Panc1 (cell line): ENCODE results near the gene PTPRK. TPM values are rescaled to one million over a fixed set of nuclear protein-coding genes. Genes with fewer than 3 reads are reported as not detected.

Source experiments
- ATAC-seq: fragments of 200-7000 bp; cut with Tn5 transposase; 2 replicates; pipeline ENCODE4 v1.9.1; 2020; ENCODE audit warnings: mild to moderate bottlenecking, moderate library complexity
- BruUV-seq: library from RNA; stranded (reverse); fragments of 400-500 nt; replicated peaks from 2 replicates; lab custom pipeline; 2021; lab: Mats Ljungman, UMichigan
- CTCF ChIA-PET: fragments of 300-600 bp; sonication (Branson Sonifier 250); formaldehyde crosslinking; loops from one replicate; lab custom pipeline; 2022; ENCODE audit warnings: antibody characterized with exemption; lab: Charles Lee
- POLR2A ChIA-PET: fragments of 300-600 bp; sonication (Branson Sonifier 250); formaldehyde crosslinking; loops from one replicate; lab custom pipeline; 2022; ENCODE audit warnings: antibody characterized with exemption; lab: Charles Lee
- DNase-seq: peaks from one replicate; pipeline ENCODE4 v3.0.0-alpha.2; 2010; ENCODE audit warnings: low read depth, low spot score
- H3K27ac ChIP-seq: 2 replicates; pipeline ENCODE4 v1.5.1; 2011; ENCODE audit warnings: mild to moderate bottlenecking, low read length, inconsistent platforms
- H3K27me3 ChIP-seq: fragments of 200-500 bp; sonication (Bioruptor generic); 2 replicates; pipeline ENCODE4 v1.6.0; 2014; ENCODE audit warnings: low read length, inconsistent platforms; ENCODE audit not compliant: control insufficient read depth, insufficient read depth
- H3K36me3 ChIP-seq: fragments of 200-500 bp; sonication (Bioruptor generic); 2 replicates; pipeline ENCODE4 v1.5.1; 2014; ENCODE audit warnings: inconsistent platforms, mild to moderate bottlenecking, low read length, moderate library complexity; ENCODE audit not compliant: control insufficient read depth, insufficient read depth
- H3K4me1 ChIP-seq: 2 replicates; pipeline ENCODE4 v1.5.1; 2011; ENCODE audit warnings: inconsistent platforms, mild to moderate bottlenecking, low read length, moderate library complexity; ENCODE audit not compliant: control insufficient read depth, insufficient read depth
- H3K4me3 ChIP-seq, 2 experiments: 2 replicates each; pipeline ENCODE4 v1.5.1; 2011 to 2012; ENCODE audit warnings: low read depth in 2 of 2, low read length in 2 of 2, mild to moderate bottlenecking in 2 of 2, inconsistent platforms in 1 of 2, moderate library complexity in 1 of 2
- H3K9me3 ChIP-seq: fragments of 200-500 bp; sonication (Bioruptor generic); 2 replicates; pipeline ENCODE4 v1.5.1; 2014; ENCODE audit warnings: low read depth, mild to moderate bottlenecking, inconsistent platforms, low read length, moderate library complexity; ENCODE audit not compliant: control insufficient read depth, insufficient read depth
- POLR2AphosphoS5 ChIP-seq: IDR thresholded peaks from 2 replicates; pipeline ENCODE4 v1.6.1; 2012; ENCODE audit warnings: mild to moderate bottlenecking, low read depth, low read length, moderate library complexity
- SIN3A ChIP-seq: IDR thresholded peaks from 2 replicates; pipeline ENCODE4 v1.6.1; 2012; ENCODE audit warnings: low read depth, mild to moderate bottlenecking, low read length, moderate library complexity, borderline replicate concordance; ENCODE audit not compliant: insufficient read depth
- TCF7L2 ChIP-seq: IDR thresholded peaks from 2 replicates; pipeline ENCODE4 v1.6.1; 2011; ENCODE audit warnings: mild to moderate bottlenecking, low read depth, low read length, inconsistent platforms
- in situ Hi-C: cut with HindIII; loops from 2 replicates; pipeline ENCODE4 v1.10.0; 2016; ENCODE audit warnings: low sequenced_read_pairs, low pct_unique_long_range_greater_than_20kb
- intact Hi-C: fragments of 100-400 bp; cut with micrococcal nuclease; formaldehyde crosslinking; loops from one replicate; pipeline ENCODE4 v1.10.0; 2022; ENCODE audit not compliant: unreplicated experiment
- total RNA-seq: library from RNA; stranded (reverse); gene quantifications from one replicate; pipeline ENCODE4 v1.2.1, GENCODE V29; 2021; ENCODE audit not compliant: unreplicated experiment
- TF ChIP-seq, protein P1 (sequence below): fragments of 450-650 bp; IDR thresholded peaks from 2 replicates; pipeline ENCODE4 v1.5.1; 2017; ENCODE audit warnings: mild to moderate bottlenecking
- TF ChIP-seq, protein P2 (sequence below), 2 experiments: IDR thresholded peaks; 2 replicates each; pipeline ENCODE4 v1.6.1; 2011 to 2012; ENCODE audit warnings: low read depth in 2 of 2, control low read depth in 1 of 2, low read length in 1 of 2, mild to moderate bottlenecking in 1 of 2, moderate library complexity in 1 of 2; ENCODE audit not compliant: insufficient read depth in 1 of 2

PTPRK gene
- total RNA-seq, 1 experiment from 2014 or later = 61.8 TPM

DNA sequence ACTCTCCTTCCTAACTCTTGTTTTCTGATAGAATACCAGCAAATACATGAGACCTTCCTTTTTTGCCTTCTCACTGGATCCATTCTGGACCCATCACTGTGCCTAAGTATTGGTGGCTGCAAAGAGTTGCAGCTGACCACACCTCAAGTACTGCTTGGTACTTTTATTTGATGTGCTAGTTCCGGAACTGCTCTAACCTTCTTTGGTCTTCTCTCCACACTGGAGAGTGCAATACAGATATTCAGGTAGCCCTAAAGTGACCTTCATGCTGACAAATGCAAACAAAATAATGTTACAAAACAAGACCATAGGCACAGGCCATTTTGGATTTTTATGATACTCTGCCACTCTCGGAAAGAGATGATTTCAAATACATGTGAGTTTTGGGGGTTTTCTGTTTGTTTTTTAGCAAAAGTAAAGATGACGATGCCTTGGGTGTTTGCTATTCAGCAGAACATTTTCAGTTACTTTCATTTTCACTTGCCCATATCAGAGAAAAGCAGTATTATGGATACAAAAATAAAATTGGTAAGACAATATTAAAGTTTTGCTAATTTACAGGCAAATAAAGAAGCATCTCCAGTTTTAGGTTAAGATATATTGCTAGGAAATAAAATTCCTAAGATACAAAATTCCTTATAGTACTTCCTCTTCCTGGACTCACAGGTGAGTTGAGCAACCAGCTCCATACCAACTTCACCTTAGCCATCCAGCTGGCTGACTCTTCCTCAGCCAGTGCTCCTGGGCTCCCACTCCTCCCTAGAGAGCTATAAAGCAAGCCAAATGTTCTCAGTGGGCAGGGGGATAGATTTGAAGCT lies 42.0 kb downstream of the PTPRK start:
- H3K27me3 ChIP-seq = no peaks in the 10 kb centered on the region
- in situ Hi-C loops = no loop called here
- ATAC-seq (no peak), DNase-seq (no peak)
- POLR2A ChIA-PET = no interaction called here
- no TSS peak for BruUV-seq
- TF ChIP-seq, protein P1, sequence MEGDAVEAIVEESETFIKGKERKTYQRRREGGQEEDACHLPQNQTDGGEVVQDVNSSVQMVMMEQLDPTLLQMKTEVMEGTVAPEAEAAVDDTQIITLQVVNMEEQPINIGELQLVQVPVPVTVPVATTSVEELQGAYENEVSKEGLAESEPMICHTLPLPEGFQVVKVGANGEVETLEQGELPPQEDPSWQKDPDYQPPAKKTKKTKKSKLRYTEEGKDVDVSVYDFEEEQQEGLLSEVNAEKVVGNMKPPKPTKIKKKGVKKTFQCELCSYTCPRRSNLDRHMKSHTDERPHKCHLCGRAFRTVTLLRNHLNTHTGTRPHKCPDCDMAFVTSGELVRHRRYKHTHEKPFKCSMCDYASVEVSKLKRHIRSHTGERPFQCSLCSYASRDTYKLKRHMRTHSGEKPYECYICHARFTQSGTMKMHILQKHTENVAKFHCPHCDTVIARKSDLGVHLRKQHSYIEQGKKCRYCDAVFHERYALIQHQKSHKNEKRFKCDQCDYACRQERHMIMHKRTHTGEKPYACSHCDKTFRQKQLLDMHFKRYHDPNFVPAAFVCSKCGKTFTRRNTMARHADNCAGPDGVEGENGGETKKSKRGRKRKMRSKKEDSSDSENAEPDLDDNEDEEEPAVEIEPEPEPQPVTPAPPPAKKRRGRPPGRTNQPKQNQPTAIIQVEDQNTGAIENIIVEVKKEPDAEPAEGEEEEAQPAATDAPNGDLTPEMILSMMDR = no peak
- TF ChIP-seq TCF7L2 (no peak), POLR2AphosphoS5 (no peak), SIN3A (no peak)
- TF ChIP-seq, protein P2, sequence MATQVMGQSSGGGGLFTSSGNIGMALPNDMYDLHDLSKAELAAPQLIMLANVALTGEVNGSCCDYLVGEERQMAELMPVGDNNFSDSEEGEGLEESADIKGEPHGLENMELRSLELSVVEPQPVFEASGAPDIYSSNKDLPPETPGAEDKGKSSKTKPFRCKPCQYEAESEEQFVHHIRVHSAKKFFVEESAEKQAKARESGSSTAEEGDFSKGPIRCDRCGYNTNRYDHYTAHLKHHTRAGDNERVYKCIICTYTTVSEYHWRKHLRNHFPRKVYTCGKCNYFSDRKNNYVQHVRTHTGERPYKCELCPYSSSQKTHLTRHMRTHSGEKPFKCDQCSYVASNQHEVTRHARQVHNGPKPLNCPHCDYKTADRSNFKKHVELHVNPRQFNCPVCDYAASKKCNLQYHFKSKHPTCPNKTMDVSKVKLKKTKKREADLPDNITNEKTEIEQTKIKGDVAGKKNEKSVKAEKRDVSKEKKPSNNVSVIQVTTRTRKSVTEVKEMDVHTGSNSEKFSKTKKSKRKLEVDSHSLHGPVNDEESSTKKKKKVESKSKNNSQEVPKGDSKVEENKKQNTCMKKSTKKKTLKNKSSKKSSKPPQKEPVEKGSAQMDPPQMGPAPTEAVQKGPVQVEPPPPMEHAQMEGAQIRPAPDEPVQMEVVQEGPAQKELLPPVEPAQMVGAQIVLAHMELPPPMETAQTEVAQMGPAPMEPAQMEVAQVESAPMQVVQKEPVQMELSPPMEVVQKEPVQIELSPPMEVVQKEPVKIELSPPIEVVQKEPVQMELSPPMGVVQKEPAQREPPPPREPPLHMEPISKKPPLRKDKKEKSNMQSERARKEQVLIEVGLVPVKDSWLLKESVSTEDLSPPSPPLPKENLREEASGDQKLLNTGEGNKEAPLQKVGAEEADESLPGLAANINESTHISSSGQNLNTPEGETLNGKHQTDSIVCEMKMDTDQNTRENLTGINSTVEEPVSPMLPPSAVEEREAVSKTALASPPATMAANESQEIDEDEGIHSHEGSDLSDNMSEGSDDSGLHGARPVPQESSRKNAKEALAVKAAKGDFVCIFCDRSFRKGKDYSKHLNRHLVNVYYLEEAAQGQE (IDR thresholded peaks at IDR 0.05; ENCODE audit: insufficient read depth in 1 of 2, low read depth in 2 of 2, low read length in 1 of 2) = no peak
- no peak overlapping the region; a peak in 1 of 4 replicates for H3K4me3 ChIP-seq
- no peaks in the 10 kb centered on the region for H3K9me3 ChIP-seq
- CTCF ChIA-PET = no interaction called here
- intact Hi-C loops = no loop called here
- peaks cover 14% of the 10 kb centered on the region for H3K4me1 ChIP-seq
- no peaks in the 10 kb centered on the region for H3K36me3 ChIP-seq
- peak overlapping the region; percentile 13; the same call in 1 of the 2 replicates for H3K27ac ChIP-seq

DNA sequence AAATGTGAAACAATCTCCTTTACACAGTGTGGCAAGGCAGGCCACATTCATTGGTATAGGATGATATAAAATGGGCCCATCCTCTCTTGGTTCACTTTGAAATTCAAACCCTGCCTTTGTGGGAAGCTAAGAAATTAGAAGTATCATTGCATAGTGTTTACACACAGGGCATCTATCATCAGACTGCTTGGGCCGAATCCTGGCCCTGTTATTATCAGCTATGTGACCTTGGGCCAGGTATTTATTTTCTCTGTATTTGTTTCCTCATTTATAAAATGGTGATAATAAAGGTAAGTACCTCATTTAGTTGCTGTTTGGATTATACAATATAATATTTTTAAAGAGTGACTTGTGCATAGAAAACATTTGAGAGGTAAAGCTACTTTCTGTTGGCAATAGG lies 45.5 kb downstream of the PTPRK start:
- ATAC-seq (peak; percentile 30; the same call in 1 of the 2 replicates), DNase-seq (no peak)
- ChIA-PET CTCF (no interaction called here), POLR2A (no interaction called here)
- no peak overlapping the region for H3K27ac ChIP-seq
- in situ Hi-C loops = no loop called here
- intact Hi-C loops = no loop called here
- H3K27me3 ChIP-seq = no peaks in the 10 kb centered on the region
- H3K36me3 ChIP-seq = no peaks in the 10 kb centered on the region
- H3K9me3 ChIP-seq = no peaks in the 10 kb centered on the region
- H3K4me1 ChIP-seq = peaks cover 14% of the 10 kb centered on the region
- no peak overlapping the region for H3K4me3 ChIP-seq
- BruUV-seq = no TSS peak
- TF ChIP-seq SIN3A (no peak), TCF7L2 (no peak), POLR2AphosphoS5 (no peak)
- TF ChIP-seq, protein P1 = no peak
- TF ChIP-seq, protein P2 (IDR thresholded peaks at IDR 0.05; ENCODE audit: insufficient read depth in 1 of 2, low read depth in 2 of 2, low read length in 1 of 2) = no peak
